ENCODE data around the gene SCRN2.
A peak's percentile ranks its signal among the peaks of the same experiment; 100 is the strongest.

Gene SCRN2

DNA sequence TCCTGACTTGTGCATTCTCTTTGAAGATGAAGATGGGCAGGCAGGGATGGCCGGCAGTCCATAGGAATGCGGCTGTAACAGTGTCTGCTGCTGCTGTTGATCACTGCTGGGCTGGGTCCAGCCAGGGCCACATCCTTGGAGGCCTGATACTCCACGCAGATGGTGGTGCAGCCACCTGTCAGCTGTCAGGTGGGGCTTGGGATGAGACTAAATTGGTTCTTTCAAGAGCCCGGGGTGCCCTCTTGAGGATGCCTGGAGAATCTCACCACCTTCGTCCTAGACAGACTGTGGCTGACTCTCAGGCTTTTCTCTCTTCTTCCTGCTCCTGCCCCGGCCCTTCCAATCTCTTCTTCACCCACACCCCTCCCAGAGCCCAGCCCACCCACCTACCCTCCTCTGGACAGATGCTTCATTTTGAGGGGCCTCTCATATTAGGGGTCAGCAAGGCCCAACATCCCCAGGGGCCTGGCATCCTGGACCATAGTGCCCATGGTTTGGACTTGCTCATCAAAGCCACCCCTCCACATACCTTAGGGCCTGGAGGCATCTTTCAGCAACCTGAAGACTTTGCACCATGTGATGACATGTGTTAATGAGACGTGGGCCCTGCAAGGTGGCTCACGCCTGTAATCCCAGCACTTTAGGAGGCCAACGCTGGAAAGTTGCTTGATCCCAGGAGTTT lies 38.6 kb downstream of the SCRN2 start:
- DNase-seq = no peak

DNA sequence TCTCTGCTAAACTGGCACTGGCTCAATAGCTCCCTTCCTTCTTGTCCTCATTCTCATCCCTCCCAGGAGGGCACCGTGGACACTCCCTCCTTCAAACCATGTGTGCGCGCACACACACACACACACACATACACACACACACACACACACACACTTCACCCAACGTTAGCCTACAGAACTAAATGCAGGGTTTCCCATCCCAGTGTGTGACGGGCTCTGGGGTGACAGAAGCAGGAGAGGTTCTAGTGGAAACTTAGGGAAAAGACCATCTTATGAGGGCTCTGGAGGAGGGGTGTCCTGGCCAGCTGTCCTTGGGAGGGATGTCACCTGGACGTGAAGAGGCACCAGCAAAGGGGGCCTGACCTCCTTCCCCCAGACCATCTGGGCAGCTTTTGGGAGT lies 39.2 kb downstream of the SCRN2 start:
- DNase-seq = no peak

DNA sequence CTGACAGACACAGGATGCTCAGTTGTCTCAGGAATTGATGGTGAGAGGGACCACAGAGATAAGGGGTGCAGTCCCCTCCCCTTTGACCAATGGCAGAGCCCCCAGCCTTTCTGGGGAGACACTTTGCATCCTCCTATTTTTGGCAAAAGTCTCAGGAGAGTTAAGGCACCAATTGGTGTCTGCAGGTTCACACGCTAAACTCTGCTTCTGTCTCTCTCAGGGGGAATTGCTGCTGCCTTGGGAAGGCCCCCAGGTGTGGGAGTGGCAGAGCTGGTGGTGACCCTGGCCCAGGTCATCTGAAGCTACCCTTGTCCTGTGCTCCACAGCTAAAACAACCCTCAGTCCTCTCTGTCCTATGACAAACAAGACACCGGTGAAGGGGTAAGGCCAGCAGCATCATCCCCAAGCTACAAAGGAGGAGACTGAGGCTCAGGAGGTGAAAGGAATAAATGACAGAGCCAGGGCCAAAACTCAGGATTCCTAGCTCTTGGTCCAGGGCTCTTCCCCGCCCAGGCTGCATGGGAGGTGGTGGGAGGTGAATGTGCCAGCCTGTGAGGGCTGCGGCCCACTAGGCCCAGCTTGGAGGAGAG lies 39.8 kb downstream of the SCRN2 start:
- no peak for DNase-seq

DNA sequence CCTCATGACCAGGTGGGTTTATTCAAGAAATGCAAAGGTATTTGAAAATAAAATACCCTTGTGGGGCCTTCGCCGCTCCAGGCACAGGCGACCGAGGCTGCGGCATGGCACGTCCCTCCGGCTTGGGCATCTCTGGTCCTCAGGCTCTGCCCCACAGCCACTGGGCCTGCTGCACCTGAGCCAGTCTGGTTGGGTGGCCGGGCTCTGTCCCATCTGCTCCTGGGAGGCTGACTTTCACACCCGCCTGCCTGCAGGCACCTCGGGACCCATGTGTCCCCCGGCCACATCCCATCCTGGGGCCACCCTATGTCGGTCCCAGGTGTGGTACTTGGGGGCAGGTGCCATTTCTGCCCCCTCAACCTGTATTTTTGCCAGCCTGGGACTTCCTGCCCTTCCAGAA lies 40.4 kb downstream of the SCRN2 start:
- DNase-seq = no peak

DNA sequence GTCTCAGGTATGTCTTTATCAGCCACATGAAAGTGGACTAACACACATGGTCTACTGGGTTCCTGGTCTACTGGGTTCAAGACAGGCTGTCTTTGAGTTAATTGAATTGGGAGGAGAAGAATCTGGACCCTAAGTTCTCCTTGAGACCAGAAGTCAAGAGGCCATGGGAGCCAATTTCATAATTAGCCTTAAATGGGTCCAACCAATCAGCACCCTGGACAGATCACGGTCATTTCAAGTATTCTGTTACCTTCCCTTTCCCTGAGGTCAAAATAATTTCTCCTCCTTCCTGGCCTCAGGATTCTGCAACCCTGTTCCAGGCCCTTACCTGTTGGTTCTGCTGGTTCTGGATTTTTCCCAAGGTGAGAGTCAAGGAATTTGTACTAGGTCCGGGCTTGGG lies 43.3 kb downstream of the SCRN2 start:
- DNase-seq = no peak

DNA sequence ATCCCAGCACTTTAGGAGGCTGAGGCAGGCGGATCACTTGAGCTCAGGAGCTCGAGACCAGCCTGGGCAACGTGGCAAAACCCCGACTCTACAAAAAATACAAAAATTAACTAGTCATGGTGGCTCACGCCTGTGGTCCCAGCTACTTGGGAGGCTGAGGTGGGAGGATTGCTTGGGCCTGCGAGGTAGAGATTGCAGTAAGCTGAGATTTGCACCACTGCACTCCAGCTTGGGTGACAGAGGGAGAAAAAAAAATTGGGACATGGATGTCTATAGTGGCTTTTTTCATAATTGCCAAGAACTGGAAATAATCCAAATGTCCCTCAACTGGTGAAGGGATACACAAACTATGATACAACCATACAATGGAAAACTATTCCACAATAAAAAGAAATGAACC lies 48.1 kb downstream of the SCRN2 start:
- DNase-seq = no peak

DNA sequence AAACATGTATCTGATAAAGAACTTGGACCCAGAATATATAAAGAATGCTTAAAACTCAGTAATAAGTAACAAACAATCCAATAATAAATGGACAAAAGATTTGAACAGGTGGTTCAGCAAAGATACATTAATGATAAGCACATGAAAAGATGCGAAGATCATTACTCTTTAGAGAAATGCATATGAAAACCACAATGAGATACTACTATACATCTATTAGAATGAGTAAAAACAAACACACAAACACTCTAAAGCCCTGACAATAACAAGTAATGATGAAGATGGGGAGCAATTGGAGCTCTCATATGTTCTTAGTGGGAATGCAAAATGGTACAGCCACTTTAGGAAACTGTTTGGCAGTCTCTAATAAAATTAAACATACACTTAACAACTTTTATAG lies 48.6 kb downstream of the SCRN2 start:
- no peak for DNase-seq

DNA sequence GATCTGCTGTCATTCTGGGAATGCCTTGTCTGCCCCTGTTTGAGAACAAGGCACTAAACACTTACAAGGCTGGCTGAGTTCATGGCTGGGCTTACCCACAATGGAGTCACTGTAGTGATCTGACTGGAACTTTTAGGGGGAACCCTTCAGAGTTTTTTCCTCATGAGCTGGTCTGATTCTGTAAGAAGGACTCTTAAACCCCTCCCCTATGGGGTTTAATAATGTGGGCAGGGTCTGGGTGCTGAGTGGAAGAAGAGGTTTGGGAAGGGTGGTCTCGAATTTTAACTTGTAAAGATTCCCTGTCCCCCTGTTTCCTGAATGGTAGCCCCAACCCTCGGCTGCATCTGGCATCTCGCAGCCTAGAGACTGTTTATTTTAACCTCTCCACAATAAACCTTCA lies 50.0 kb downstream of the SCRN2 start:
- DNase-seq = no peak

DNA sequence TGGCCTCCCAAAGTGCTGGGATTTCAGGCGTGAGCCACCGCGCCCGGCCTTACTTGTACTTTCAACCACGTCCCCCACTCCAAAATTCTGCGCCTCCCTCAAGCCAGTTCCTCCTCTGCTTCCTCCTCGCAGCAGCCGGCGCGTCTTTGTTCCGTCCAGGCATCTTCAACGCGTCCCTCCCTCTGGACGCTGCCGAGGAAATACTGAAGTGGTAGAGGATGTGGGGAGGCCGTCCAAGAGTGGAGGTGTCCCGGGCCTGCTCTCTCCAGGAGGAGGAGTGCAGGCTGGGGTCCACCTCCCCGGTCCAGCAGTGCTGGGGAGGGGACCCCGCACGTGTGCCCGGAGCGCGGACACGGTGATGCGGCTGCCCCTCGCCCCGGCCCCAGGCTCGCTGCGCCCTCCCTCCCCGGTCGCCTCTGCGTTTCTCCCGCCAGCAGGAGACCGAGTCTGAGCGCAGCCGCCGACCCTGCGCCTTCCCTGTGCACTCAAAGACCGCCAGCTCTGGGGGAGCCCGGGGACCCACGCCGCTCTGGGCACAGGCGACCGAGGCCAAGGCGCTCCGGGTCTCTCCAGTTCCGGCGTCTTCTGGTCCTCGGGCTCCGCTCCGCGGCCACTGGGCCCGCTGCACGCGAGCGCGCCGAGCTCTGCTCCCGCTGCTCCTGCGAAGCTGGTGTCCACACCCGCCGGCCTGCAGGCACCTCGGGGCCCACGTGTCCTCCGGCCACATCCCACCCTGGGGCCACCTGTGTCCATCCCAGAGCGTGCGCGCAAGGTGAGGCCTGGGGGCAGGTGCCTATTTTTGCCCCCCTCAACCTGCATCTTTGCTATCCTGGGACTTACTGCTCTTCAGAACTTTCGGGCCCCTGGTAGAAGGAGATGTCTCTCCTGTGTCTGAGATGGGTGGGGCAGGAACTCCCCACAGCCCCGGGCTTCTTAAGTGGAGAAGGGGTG lies 51.2 kb downstream of the SCRN2 start:
- peak; percentile 26 for DNase-seq

Data from MV-4-11 (cell line).